Smooth muscle cell (in vitro differentiated cells): Measurements from ENCODE around the gene TLDC2. TPM values are rescaled to one million over a fixed set of nuclear protein-coding genes. Genes with fewer than 3 reads are reported as not detected.

Source experiments
- DNase-seq: peaks from one replicate; lab custom pipeline; 2025; ENCODE audit not compliant: unreplicated experiment; lab: John Stamatoyannopoulos, UW
- H2AFZ ChIP-seq: fragments of 200-600 bp; sonication (generic); 2 replicates; pipeline ENCODE4 v1.6.0; 2016; ENCODE audit warnings: antibody characterized with exemption, low read depth, mild to moderate bottlenecking
- H3F3A ChIP-seq: fragments of 200-600 bp; sonication (generic); 2 replicates; pipeline ENCODE4 v1.6.0; 2017; ENCODE audit warnings: antibody characterized with exemption, low read depth
- H3K27ac ChIP-seq: fragments of 200-600 bp; sonication (generic); 2 replicates; pipeline ENCODE4 v1.5.1; 2016; ENCODE audit warnings: low read depth, mild to moderate bottlenecking
- H3K27me3 ChIP-seq: fragments of 200-600 bp; sonication (generic); 2 replicates; pipeline ENCODE4 v1.6.1; 2016; ENCODE audit warnings: low read depth, mild to moderate bottlenecking
- H3K36me3 ChIP-seq: fragments of 200-600 bp; sonication (generic); 2 replicates; pipeline ENCODE4 v1.5.1; 2016; ENCODE audit warnings: low read depth
- H3K4me1 ChIP-seq: fragments of 200-600 bp; sonication (generic); 2 replicates; pipeline ENCODE4 v1.5.1; 2016; ENCODE audit warnings: low read depth
- H3K4me2 ChIP-seq: fragments of 200-600 bp; sonication (generic); 2 replicates; pipeline ENCODE4 v1.6.0; 2016; ENCODE audit warnings: mild to moderate bottlenecking
- H3K4me3 ChIP-seq: fragments of 200-600 bp; sonication (generic); 2 replicates; pipeline ENCODE4 v1.5.1; 2016; ENCODE audit warnings: mild to moderate bottlenecking
- H3K79me2 ChIP-seq: fragments of 200-600 bp; sonication (generic); 2 replicates; pipeline ENCODE4 v1.6.0; 2016; ENCODE audit warnings: low read depth, mild to moderate bottlenecking
- H3K9ac ChIP-seq: fragments of 200-600 bp; sonication (generic); 2 replicates; pipeline ENCODE4 v1.6.0; 2016; ENCODE audit warnings: low read depth
- H3K9me3 ChIP-seq: fragments of 200-600 bp; sonication (generic); replicated peaks from 2 replicates; pipeline ENCODE4 v1.5.1; 2016; ENCODE audit warnings: low read depth
- H4K20me1 ChIP-seq: fragments of 200-600 bp; sonication (generic); 2 replicates; pipeline ENCODE4 v1.6.0; 2016; ENCODE audit warnings: low read depth
- WGBS: methylation state at CpG from one replicate; pipeline ENCODE4 v1.1.7; 2016; ENCODE audit warnings: low lambda C conversion rate; 5-methylcytosine and 5-hydroxymethylcytosine counted together
- polyA plus RNA-seq: library from polyadenylated mRNA; unstranded; fragments of >200 nt; fragmentation: Nextera tagmentation; extraction: Ambion mirVana; gene quantifications from 2 replicates; pipeline ENCODE4 v1.2.1, GENCODE V29; 2016
- total RNA-seq: library from RNA; depleted of rRNA; stranded (reverse); fragments of >200 nt; gene quantifications from 2 replicates; pipeline ENCODE4 v1.2.3, GENCODE V29; 2014
- TF ChIP-seq, protein P1 (sequence below): fragments of 200-600 bp; sonication (generic); IDR thresholded peaks from 2 replicates; pipeline ENCODE4 v1.5.1; 2017; ENCODE audit warnings: borderline replicate concordance, mild to moderate bottlenecking, antibody characterized with exemption; ENCODE audit not compliant: insufficient read depth, poor library complexity, severe bottlenecking

Gene TLDC2
- total and polyA plus RNA-seq, 2 experiments from 2014 or later = not detected

DNA sequence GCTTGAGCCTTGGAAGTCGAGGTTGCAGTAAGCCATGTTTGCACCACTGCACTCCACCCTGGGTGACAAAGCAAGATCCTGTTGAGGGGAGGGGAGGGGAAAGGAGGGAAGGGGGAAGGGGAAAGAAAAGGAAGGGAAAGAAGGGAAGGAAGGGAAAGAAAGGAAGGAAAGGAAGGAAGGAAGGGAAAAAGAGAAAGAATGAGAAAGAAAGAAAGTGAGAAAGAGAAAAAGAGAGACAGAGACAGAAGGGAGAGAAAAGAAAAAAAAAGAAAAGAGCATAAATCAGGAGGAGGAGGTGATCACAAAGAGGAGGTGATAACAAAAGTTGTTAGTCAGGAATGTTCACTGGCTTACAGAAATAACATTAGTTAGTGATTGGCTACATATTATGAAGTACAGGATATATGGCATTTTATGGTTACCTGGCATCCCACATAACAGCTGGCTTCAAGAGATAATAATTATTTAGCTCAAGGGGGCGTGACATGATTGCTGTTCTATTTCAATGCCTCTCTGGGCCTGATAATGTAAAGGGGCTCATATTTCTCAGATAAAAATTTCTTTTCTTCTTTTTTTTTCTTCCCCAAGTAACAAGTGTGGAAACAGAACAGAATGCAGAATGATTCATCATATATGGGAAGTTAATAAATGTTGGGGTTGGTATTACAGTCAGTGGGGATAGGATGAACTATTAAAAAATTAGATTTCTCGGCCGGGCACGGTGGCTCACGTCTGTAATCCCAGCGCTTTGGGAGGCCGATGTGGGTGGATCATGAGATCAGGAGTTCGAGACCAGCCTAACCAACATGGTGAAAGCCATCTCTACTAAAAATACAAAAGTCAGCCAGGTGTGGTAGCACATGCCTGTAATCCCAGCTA is 48.5 kb downstream of the TLDC2 start:
- Histone ChIP-seq H3K9me3 (no peaks in the 10 kb centered on the region), H3K4me1 (no peaks in the 10 kb centered on the region), H3K79me2 (no peaks in the 10 kb centered on the region), H3K9ac (no peak overlapping the region), H3K4me3 (no peak overlapping the region), H3K27ac (no peak overlapping the region), H4K20me1 (no peaks in the 10 kb centered on the region), H3K27me3 (no peaks in the 10 kb centered on the region), H2AFZ (no peak overlapping the region), H3F3A (no peaks in the 10 kb centered on the region), H3K36me3 (no peaks in the 10 kb centered on the region), H3K4me2 (no peak overlapping the region)
- TF ChIP-seq, protein P1, sequence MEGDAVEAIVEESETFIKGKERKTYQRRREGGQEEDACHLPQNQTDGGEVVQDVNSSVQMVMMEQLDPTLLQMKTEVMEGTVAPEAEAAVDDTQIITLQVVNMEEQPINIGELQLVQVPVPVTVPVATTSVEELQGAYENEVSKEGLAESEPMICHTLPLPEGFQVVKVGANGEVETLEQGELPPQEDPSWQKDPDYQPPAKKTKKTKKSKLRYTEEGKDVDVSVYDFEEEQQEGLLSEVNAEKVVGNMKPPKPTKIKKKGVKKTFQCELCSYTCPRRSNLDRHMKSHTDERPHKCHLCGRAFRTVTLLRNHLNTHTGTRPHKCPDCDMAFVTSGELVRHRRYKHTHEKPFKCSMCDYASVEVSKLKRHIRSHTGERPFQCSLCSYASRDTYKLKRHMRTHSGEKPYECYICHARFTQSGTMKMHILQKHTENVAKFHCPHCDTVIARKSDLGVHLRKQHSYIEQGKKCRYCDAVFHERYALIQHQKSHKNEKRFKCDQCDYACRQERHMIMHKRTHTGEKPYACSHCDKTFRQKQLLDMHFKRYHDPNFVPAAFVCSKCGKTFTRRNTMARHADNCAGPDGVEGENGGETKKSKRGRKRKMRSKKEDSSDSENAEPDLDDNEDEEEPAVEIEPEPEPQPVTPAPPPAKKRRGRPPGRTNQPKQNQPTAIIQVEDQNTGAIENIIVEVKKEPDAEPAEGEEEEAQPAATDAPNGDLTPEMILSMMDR = no peak
- DNase-seq = no peak
- 91% methylated on average over 9 of the region's 9 CpGs for WGBS

DNA sequence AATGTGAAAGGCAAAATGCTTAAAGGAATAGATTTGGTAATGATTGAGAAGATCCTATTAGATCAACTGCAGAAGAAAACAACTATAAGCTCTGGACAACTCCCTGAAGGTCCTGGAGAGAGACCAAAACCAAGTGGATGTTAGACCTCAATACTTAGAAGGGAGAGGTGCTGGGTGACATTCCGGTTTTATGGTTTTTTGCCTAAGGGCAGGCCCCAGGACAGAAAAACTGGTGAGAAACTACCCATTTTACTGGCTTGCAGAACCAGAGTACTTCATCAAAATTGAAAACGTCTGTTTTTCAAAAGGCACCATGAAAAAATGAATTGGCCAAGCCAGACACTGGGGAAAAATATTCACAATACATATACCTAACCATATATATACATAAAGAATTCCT is 49.3 kb downstream of the TLDC2 start:
- Histone ChIP-seq H3K27ac (no peak overlapping the region), H3K27me3 (no peaks in the 10 kb centered on the region), H3K4me2 (no peak overlapping the region), H3K9me3 (no peaks in the 10 kb centered on the region), H2AFZ (no peak overlapping the region), H3K4me3 (no peak overlapping the region), H3F3A (no peaks in the 10 kb centered on the region), H4K20me1 (no peaks in the 10 kb centered on the region), H3K79me2 (no peaks in the 10 kb centered on the region), H3K9ac (no peak overlapping the region), H3K36me3 (no peaks in the 10 kb centered on the region), H3K4me1 (no peaks in the 10 kb centered on the region)
- WGBS = 75% methylated on average over 2 of the region's 2 CpGs
- TF ChIP-seq, protein P1 = no peak
- no peak for DNase-seq

DNA sequence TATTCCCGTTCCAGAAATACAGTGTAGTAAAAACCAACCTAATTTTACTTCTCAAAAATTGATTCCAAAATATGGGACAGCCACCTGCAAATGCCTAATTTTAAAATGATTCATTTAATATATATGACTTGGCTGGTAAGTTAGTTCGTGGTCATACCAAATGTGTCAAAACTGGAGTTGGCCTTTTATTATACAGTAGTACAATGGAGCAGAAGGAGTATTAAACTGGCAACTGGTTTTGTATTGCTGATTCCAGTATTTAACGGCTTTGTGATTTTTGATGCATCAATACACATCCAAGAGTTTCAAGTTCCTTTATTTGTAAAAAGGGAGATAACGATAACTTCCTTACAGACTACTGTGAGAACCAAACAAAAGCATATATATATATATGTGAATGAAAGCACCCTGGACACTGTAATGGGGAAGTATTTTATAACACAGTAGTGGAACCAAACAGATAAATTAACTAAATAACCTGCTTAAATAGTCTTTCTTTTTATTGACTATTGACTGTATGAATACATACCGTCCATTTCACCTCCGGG is 50.8 kb downstream of the TLDC2 start:
- WGBS = 95% methylated on average over 6 of the region's 6 CpGs
- H3K27me3 ChIP-seq = no peaks in the 10 kb centered on the region
- H3F3A ChIP-seq = no peaks in the 10 kb centered on the region
- TF ChIP-seq, protein P1 = no peak
- H3K4me2 ChIP-seq = no peak overlapping the region
- no peak overlapping the region for H3K27ac ChIP-seq
- no peaks in the 10 kb centered on the region for H3K9me3 ChIP-seq
- no peak for DNase-seq
- H3K79me2 ChIP-seq = no peaks in the 10 kb centered on the region
- no peak overlapping the region for H3K9ac ChIP-seq
- H4K20me1 ChIP-seq = no peaks in the 10 kb centered on the region
- no peaks in the 10 kb centered on the region for H3K4me1 ChIP-seq
- no peak overlapping the region for H3K4me3 ChIP-seq
- no peak overlapping the region for H2AFZ ChIP-seq
- H3K36me3 ChIP-seq = no peaks in the 10 kb centered on the region
